Stimulated activated CD4-positive, alpha-beta T cell treated with anti-CD3 and anti-CD28 coated beads, TNF-alpha, amount 100 ng/mL, for 24 hours (primary cell): ENCODE measurements around the gene SRGAP3.

Experiments used
- DNase-seq, 3 experiments: peaks; one replicate each; pipeline ENCODE4 v3.0.0-alpha.2; 2020; ENCODE audit warnings: low read depth in 3 of 3

The SRGAP3 gene

DNA sequence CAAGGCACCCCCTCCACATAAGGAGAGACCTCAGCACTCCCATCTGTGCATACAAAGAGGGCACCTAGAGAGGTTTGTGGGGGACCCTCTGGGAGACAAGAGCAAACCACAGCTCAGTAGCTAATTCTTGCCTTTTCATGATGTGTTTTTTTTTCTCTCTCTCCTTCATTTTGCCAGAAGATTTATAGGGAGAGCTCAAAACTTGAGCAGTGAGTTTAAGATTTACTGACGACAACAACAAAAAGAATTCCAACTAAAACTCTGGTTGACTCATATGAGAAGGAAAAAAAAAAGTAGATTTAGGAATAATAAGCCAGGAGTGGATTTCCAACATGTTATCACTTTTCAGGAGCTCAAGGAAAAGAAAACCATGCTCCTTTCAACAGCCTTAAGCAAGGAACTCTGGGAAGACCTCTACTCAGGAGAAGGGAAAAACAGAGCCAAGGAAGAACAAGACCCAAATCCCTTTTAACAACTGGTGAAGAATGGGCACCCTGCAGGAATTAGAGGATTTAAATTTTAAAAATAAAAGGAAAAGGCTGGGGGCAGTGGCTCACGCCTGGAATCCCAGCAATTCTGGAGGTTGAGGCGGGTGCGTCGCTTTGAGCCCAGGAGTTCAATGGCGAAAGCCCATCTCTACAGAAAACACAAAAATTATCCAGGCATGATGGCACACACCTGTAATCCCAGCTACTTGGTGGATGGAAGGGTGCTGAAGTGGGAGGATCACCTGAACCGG is 228.0 kb downstream of the SRGAP3 start:
- no peak for DNase-seq

DNA sequence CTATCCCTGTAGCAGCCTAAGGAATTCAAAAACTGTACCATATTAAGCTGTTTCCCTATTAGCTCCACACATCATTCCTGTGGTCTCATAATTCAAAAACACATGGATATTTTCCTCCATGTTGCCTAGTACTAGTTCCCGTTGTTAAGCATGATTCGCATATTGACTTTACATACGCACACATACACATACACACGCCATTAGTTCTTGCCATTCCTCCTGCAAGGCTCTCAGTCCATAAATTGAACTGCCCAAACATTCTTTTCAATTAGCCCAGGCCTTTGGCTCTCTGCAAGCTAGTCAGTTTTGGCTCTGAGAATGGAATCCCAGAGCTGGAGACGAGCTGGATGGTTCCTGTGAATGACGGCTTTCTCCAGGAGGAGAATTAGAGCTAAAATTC is 229.0 kb downstream of the SRGAP3 start:
- no peak for DNase-seq

DNA sequence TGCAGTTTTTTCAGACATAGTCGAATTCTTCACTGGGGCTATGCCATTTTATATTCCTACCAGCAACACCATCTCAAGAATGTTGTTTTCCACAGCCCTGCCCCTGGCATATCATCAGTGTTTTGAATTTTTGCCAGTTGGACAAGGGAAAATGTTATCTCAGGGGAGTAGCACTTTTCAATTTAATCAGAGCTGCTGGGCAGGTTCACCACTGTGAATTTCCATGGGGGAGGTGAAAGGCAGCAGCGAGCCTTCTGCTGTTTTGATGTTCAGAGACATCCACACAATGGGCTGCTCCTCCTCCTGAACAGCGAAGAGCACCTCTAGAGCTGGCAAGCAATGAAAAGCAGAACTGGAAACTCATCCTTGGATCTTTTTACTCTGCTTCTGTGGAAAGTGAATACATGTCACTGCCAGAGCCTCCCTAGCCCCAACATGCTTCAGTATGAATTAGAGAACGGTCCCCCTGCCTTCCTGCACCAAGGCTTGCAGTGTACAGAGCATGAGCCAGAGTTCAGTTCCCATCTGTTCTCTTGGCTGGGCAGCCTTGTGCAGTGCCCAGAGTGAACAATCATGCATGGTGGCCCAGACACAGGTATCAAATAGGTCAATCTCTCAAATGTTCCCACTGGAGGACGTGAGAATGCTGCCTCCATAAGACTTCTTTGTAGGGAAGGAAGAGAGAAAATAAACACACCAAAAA is 230.0 kb downstream of the SRGAP3 start:
- no peak for DNase-seq

- DNase-seq, result no peak
These were observed 234.2 kb downstream of the SRGAP3 start for GRCh38 chr3:9015250-9015649.

GRCh38 chr3:9013782-9014563 is 235.5 kb downstream of the SRGAP3 start:
- no peak for DNase-seq

DNA sequence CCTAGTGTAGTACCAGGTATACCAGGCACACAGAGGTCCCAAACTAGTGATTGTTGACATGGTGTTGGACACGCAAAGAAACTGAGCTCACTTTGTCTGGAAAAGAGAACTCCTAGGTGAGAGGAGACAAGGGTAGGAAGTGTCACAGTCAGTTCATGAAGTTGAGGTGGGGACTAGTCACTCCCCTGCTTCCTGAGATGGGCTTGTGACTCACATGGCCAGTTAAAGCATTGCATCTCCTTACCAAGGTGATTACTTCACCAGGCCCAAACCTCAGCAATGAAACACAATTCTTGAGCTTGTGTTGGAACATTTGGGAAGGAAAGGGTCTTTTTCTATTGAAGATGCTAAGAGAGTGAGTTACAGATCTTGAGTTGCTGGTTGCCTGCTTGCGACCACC is 236.9 kb downstream of the SRGAP3 start:
- DNase-seq, result no peak

DNA sequence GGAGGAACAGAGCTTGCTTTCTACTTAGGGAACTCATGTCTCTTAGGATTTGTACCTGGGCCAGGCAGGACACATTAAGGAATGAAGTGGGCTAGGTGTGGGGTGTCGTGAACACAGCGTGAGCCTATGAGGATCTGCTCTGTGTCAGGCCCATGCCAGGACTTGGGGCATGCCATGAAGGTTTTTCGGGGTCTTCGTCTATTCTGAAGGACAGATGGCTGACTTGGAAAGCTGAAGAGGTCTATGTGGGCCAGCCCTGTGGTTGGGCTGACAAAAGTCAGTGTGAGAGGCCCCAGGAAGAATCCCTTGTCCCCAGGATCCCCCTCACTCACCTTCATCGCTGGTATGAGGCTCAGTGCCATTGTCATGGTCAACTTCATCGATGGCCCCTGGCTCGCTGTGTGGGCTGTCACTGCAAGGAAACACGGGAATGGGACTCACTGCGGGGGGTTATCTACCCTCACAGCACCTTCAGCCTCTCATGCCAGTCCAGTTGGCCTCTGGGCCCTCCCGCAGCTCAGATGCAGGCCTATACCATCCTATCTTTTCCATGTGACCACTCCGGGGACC is 239.4 kb downstream of the SRGAP3 start:
- DNase-seq, result no peak

DNA sequence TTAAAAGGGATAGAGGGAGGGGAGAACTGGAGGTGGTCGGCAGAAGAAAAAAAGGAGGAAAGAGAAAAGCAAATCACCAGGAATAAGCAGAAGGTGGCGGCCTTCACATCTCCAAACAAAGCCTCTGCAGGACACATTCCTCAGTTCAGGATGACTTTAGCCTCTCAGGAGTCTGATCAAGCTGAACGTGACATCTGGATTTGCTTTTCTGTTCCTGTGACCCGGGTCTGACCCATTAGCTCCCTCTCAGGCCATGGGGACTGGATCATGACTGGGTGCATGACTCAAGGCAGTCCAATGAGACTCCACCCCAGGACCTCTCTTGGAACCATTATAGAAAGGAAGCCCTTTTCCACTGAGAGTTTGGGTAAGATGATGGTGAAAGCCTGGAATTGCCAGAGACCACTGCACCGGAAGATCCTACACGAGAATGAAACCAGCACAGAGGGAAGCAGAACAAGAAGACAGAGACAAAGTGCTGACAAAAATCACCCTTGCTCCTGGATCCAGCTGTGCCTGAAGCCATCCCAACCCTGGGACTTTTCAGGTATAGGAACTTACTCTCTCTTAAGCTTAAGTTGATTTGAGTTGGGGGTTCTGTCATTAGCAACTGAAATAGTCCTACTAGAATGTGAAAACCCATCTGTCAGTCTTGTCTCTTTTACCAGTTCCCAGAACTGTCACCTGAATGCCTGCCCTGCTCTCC is 240.7 kb downstream of the SRGAP3 start:
- no peak for DNase-seq

- no peak for DNase-seq
These were observed 241.5 kb downstream of the SRGAP3 start for GRCh38 chr3:9007928-9008327.

DNA sequence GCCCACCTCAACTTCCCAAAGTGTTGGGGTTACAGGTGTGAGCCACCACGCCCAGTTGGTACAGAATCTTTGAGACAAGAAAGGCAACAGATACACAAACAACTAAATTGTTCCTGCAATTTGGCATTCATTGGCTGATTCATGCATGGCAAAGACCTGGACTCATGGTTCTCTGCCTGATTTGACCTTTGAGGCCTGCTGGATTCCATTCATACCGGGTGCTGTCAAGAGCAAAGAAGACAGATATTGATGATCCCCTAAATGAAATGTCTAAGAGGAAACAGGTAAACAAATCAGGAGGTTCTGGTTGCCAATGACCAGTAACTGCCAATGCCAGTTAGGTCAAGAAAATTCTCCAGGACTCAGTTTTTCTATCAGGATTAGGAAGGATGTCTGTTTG is 242.2 kb downstream of the SRGAP3 start:
- no peak for DNase-seq

DNA sequence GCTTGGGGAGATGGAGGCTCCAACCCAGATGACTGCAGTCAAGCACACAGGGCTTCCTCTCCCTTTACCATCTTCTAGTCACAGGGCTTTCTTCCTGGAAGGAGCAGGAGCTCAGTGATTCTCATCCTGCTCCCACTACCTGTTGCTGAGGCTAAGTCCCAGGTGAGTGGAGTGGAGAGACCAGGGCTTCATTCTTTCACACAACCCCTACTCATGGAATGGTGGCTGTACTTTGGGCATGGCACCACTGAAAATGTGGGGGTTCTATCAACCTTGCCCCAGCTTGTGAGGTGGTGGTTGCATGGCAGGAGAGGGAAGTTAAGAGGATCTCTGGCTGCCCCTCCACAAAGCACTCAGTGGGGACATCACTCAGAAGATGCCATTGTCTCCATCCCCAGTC is 249.4 kb downstream of the SRGAP3 start:
- no peak for DNase-seq

GRCh38 chr3:8997151-8997550 is 252.3 kb downstream of the SRGAP3 start:
- DNase-seq, result no peak

GRCh38 chr3:8996681-8997121 is 252.7 kb downstream of the SRGAP3 start:
- DNase-seq, result no peak

DNA sequence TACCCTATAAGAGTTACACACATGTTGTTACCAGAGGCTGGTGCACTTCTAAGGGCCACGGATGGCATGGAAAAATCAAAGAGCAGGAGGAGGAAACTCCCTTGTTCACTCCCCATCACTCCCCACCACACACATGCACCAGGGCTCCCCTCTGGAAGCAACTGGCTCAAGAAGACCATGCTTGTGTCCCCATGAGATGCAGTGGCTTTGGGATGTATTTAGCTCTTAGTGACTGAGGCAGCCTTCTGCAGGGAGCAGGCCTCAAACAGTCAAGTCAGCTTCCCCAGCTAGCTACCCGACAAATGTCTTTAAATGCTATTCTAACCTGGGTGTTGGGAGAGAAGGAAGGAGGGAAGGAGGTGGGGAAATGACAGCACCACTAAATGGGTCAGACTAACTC is 253.2 kb downstream of the SRGAP3 start:
- DNase-seq, result no peak

DNA sequence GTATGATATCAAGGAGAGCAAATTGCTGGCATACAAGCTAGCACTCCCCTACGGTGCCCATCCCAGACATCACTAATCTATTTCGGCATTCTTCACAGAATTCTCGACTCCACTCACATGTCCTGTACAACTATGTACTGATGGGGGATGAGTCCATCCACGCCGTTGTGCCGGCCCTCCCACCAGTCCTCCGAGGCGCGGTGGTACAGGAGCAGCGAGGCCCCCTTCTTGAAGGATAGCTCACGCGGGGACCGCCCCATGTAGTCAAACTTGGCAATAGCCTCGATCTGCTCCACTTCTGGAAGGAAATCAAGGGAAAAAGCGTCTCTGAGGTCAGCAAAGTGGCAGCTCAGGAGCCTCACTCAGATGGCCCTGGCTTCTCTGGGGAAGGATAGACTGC is 255.2 kb downstream of the SRGAP3 start:
- DNase-seq, result no peak

GRCh38 chr3:8993331-8993730 is 256.1 kb downstream of the SRGAP3 start:
- DNase-seq, result no peak

- no peak for DNase-seq
These were observed 256.6 kb downstream of the SRGAP3 start for GRCh38 chr3:8992854-8993253.

GRCh38 chr3:8992199-8992598 is 257.2 kb downstream of the SRGAP3 start:
- no peak for DNase-seq

DNA sequence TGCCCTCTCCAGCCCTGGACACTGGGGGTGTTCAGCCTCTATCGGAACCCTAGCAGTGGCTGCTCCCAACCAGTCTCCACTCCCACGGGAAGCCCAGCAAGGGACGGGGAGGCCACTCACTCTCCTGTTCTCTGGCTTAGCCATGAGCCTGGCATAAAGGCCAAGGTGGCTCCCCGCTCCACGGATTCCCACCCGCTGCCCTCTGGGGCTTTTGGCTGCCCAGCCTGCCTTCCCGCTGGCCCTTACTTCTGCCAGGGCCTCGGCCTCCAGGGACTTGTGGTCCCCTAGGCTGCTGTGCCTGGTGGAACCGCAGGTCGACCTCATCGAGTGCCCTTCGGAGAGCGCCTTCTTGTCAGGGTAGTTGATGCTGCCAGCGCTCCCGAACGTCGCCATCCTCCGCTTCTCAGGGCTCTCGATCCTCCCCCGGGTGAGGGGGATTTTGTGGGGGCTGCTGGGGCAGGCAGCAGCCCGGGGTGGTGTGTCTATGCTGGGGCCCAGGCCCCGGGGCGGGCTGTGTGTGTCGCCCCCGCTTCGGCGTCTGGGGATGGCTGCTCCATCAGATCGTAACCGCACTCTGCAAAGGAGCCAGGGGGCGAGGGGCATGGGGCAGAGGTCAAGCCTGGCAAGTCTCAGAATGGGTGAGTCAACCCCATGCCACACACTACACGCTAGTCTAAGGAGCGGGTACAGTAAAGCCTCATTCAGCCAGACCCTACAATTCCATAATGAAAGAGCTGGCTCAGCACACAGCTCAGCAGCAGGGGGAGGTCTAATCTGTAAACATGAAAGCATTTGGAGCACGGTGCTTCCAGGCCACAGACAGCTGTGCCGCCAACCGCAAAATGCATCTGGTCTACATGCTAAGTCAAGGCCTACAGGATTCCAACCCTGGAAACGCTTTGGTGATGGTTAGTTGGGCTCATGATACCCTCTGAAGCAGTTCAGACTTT is 258.9 kb downstream of the SRGAP3 start:
- DNase-seq, result no peak

DNA sequence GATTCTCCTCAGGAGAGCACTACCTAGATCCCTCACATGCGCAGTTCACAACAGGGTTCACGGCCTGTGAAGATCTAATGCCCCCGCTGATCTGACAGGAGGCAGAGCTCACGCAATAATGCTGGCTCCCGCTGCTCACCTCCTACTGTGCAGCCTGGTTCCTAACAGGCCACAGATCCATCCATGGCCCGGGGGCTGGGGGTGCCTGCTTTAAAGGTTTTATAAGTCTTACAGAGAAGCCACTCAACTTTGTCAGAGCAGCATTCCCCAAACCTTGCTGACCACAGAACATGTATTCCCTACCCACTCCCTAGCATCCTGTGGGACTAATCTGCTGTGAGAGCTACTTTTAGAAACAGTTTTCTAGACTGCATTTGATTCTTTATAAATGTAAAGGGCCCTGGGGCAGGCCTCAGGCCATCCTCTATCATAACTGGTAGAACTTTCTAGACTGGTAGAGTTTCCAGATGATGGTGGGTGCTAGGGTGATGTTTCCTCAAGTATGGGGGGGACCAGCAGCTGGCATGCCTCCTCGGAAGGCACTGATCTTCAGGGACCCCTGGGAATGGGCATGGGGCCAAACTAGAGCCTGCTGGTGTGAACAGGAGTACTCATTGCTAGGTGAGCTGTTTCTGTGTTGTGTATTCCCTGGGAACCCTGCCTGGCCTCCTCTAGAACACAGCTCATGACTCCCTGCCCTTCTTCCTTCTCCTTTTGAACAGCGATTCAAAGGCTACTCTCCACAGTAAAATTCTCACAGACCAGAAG is 260.5 kb downstream of the SRGAP3 start:
- no peak for DNase-seq
